SU-DHL-6 (cell line): ENCODE measurements around the gene POLR3H.
"Not testable (repeated sequence)": the region's sequence is repeated elsewhere in the genome, so short reads cannot be mapped to it uniquely, and the experiment has no call there.

Experiments
- H2AFZ ChIP-seq: fragments of 200-600 bp; sonication (generic); 2 replicates; pipeline ENCODE4 v1.6.1; 2014; ENCODE audit warnings: low read depth, mild to moderate bottlenecking, moderate library complexity, mixed read lengths, antibody characterized with exemption, low read length; ENCODE audit not compliant: severe bottlenecking
- H3F3A ChIP-seq: fragments of 200-600 bp; shearing (Covaris generic); 2 replicates; pipeline ENCODE4 v1.6.0; 2016; ENCODE audit warnings: antibody characterized with exemption, mild to moderate bottlenecking; ENCODE audit not compliant: insufficient read depth
- H3K27ac ChIP-seq: fragments of 200-600 bp; sonication (generic); 2 replicates; pipeline ENCODE4 v1.5.1; 2016; ENCODE audit warnings: low read depth, mild to moderate bottlenecking, low read length, moderate library complexity, mixed read lengths
- H3K27me3 ChIP-seq: fragments of 200-600 bp; sonication (generic), shearing (Covaris generic); 2 replicates; pipeline ENCODE4 v1.6.0; 2014; ENCODE audit warnings: mild to moderate bottlenecking, low read length
- H3K36me3 ChIP-seq: fragments of 200-600 bp; sonication (generic); 2 replicates; pipeline ENCODE4 v1.6.1; 2014; ENCODE audit warnings: mild to moderate bottlenecking, low read length, mixed read lengths
- H3K4me2 ChIP-seq: fragments of 300-600, 200-600 bp; shearing (Covaris generic), sonication (generic); 2 replicates; pipeline ENCODE4 v1.6.0; 2014; ENCODE audit warnings: low read length, low read depth, mild to moderate bottlenecking; ENCODE audit not compliant: poor library complexity, severe bottlenecking
- H3K4me3 ChIP-seq: fragments of 200-600 bp; sonication (generic); 2 replicates; pipeline ENCODE4 v1.5.1; 2014; ENCODE audit warnings: antibody characterized with exemption, low read length, mild to moderate bottlenecking, mixed read lengths; ENCODE audit not compliant: insufficient read depth, poor library complexity, severe bottlenecking
- H3K79me2 ChIP-seq: fragments of 200-600 bp; sonication (generic); 2 replicates; pipeline ENCODE4 v1.6.1; 2014; ENCODE audit warnings: mild to moderate bottlenecking, low read length, moderate library complexity; ENCODE audit not compliant: insufficient read depth
- H3K9ac ChIP-seq: fragments of 200-600 bp; sonication (generic); 2 replicates; pipeline ENCODE4 v1.7.0; 2014; ENCODE audit warnings: mild to moderate bottlenecking, low read length
- H3K9me2 ChIP-seq: fragments of 200-600 bp; sonication (generic); replicated peaks from 2 replicates; pipeline ENCODE4 v1.6.1; 2014; ENCODE audit warnings: low read length; ENCODE audit not compliant: insufficient read depth
- H3K9me3 ChIP-seq: fragments of 200-600 bp; sonication (generic); 2 replicates; pipeline ENCODE4 v1.6.1; 2014; ENCODE audit warnings: low read length, mixed read lengths; ENCODE audit not compliant: insufficient read depth
- H4K20me1 ChIP-seq: fragments of 200-600 bp; sonication (generic); 2 replicates; pipeline ENCODE4 v1.6.1; 2014; ENCODE audit warnings: low read depth, mild to moderate bottlenecking, antibody characterized with exemption, low read length, moderate library complexity, mixed read lengths
- EZH2phosphoT487 ChIP-seq: fragments of 200-600 bp; sonication (generic), shearing (Covaris generic); conservative IDR thresholded peaks from 2 replicates; pipeline ENCODE4 v1.6.1; 2018; ENCODE audit warnings: mild to moderate bottlenecking, antibody characterized with exemption, low read length, moderate library complexity, mixed read lengths
- TF ChIP-seq, protein P1 (sequence below): fragments of 200-600 bp; sonication (generic); IDR thresholded peaks from one replicate; pipeline ENCODE4 v1.5.1; 2017; ENCODE audit warnings: antibody characterized with exemption, mild to moderate bottlenecking, low read length, moderate library complexity; ENCODE audit not compliant: insufficient read depth, poor library complexity, severe bottlenecking

POLR3H gene

DNA sequence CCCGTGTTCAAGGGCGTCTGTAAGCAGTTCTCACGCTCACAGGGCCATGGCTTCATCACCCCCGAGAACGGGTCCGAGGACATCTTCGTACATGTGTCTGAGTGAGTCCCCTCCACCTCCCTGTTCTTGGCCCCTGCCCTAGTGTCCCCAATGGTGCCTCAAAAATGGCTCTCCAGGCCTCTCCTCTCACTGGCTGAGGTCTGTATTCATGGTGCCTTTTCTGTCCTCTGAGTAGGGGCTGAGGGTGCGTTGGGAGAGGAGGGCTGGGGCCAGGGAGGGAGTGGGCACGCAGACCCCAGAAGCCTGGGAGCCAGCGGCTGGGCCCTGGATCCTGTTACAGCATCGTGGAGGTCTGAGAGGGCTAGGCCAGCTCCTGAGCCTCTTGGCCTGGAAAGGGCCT is 29.4 kb upstream of the POLR3H start:
- TF ChIP-seq, protein P1, sequence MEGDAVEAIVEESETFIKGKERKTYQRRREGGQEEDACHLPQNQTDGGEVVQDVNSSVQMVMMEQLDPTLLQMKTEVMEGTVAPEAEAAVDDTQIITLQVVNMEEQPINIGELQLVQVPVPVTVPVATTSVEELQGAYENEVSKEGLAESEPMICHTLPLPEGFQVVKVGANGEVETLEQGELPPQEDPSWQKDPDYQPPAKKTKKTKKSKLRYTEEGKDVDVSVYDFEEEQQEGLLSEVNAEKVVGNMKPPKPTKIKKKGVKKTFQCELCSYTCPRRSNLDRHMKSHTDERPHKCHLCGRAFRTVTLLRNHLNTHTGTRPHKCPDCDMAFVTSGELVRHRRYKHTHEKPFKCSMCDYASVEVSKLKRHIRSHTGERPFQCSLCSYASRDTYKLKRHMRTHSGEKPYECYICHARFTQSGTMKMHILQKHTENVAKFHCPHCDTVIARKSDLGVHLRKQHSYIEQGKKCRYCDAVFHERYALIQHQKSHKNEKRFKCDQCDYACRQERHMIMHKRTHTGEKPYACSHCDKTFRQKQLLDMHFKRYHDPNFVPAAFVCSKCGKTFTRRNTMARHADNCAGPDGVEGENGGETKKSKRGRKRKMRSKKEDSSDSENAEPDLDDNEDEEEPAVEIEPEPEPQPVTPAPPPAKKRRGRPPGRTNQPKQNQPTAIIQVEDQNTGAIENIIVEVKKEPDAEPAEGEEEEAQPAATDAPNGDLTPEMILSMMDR, result no peak
- no peak for TF ChIP-seq EZH2phosphoT487
- Histone ChIP-seq H3F3A (no peaks in the 10 kb centered on the region), H3K79me2 (no peaks in the 10 kb centered on the region), H3K9ac (no peak overlapping the region), H3K36me3 (no peaks in the 10 kb centered on the region), H3K27ac (no peak overlapping the region), H3K27me3 (no peaks in the 10 kb centered on the region), H3K4me2 (no peak overlapping the region), H3K4me3 (no peak overlapping the region), H3K9me2 (no peaks in the 10 kb centered on the region), H2AFZ (no peak overlapping the region), H4K20me1 (no peaks in the 10 kb centered on the region), H3K9me3 (no peaks in the 10 kb centered on the region)

DNA sequence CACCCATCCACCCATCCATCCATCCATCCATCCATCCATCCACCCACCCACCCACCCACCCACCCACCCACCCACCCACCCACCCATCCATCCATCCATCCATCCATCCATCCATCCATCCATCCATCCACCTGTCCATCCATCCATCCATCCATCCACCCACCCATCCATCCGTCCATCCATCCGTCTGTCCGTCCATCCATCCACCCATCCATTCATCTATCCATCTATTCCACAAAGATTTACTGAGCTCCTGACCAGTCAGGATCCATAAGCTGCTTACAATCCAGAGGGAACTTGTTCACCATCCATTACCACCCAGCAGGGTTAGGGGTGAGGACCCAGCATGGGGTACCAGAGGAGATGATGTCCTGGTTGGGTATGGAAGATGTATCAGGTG is 28.0 kb upstream of the POLR3H start:
- H3K9me3 ChIP-seq, H3K79me2 ChIP-seq, H2AFZ ChIP-seq, H3K27me3 ChIP-seq, H3K4me3 ChIP-seq, H3K36me3 ChIP-seq, H3K9me2 ChIP-seq, H3K4me2 ChIP-seq, H3K27ac ChIP-seq, H3F3A ChIP-seq, H3K9ac ChIP-seq, H4K20me1 ChIP-seq: not testable (repeated sequence)

DNA sequence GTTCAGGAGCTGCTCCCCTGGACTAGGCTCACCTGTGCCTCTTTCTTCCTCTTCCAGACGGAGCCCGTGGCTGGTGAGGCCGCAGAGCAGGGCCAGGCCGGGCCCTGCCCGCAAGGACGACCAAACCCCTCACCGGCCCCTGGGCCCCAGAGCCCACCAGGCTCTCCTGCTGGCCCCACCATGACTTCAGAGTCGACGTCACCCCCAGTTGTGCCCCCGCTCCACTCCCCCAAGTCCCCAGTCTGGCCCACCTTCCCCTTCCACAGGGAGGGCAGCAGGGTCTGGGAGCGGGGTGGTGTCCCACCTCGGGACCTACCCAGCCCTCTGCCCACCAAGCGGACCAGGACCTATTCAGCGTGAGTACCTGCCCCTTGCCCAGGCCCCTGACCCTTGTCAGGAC is 27.5 kb upstream of the POLR3H start:
- Histone ChIP-seq H3K4me3 (no peak overlapping the region), H2AFZ (no peak overlapping the region), H3K4me2 (no peak overlapping the region), H3F3A (no peaks in the 10 kb centered on the region), H3K27me3 (no peaks in the 10 kb centered on the region), H3K9me3 (no peaks in the 10 kb centered on the region), H3K79me2 (no peaks in the 10 kb centered on the region), H3K27ac (no peak overlapping the region), H3K9me2 (no peaks in the 10 kb centered on the region), H4K20me1 (no peaks in the 10 kb centered on the region), H3K36me3 (no peaks in the 10 kb centered on the region), H3K9ac (no peak overlapping the region)
- TF ChIP-seq, protein P1, result no peak
- no peak for TF ChIP-seq EZH2phosphoT487

DNA sequence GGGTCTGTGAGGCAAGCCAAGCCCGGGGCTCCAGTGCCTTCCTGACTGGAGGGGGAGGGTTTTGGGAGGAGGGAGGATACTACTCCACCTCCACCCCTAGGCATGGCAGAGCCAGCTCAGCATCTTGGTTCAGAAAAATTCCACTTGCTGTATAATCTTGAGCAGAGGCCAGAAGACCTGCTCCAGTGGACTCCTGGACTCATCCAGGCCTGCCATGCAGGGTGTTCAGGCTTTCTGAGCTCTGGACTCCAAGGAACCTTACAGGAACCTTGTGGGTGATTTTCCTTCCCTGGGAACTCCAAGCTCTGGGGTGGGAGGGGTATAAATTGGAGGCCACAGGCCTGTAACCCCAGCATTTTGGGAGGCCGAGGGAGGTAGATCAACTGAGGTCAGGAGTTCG is 26.0 kb upstream of the POLR3H start:
- no peak overlapping the region for H2AFZ ChIP-seq
- H3K36me3 ChIP-seq, result no peaks in the 10 kb centered on the region
- H3K27me3 ChIP-seq, result no peaks in the 10 kb centered on the region
- H3K9me2 ChIP-seq, result no peaks in the 10 kb centered on the region
- no peak overlapping the region for H3K9ac ChIP-seq
- no peaks in the 10 kb centered on the region for H3F3A ChIP-seq
- no peaks in the 10 kb centered on the region for H4K20me1 ChIP-seq
- no peak overlapping the region for H3K4me2 ChIP-seq
- TF ChIP-seq EZH2phosphoT487, result no peak
- TF ChIP-seq, protein P1, result no peak
- no peak overlapping the region for H3K27ac ChIP-seq
- H3K9me3 ChIP-seq, result no peaks in the 10 kb centered on the region
- no peak overlapping the region for H3K4me3 ChIP-seq
- no peaks in the 10 kb centered on the region for H3K79me2 ChIP-seq
